ENCODE data around the gene ACE. TPM values are rescaled to one million over a fixed set of nuclear protein-coding genes. Genes with fewer than 3 reads are reported as not detected.

ACE gene
- total and polyA plus RNA-seq, 4 experiments from 2014 or later = 1.8 to 56.7 (median 32.1) TPM

DNA sequence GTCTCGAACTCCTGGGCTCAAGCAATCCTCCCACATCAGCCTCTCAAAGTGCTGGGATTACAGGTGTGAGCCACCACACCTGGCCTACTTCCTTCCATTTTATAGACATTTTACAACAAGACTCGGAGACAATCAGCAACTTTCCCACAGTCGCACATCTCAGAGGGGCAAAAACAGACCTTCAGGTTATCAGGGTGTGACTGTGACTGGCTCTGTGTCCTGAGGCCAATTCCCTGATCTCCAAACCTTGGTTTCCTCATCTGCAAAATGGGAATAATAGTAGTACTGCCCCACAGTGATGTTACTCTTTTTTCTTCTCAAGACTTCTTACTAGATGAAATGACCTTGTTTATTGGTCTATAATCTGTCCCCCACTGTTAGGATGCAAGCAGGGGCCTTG, 35.5 kb downstream of the ACE start:
- no peaks in the 10 kb centered on the region for H3K9me3 ChIP-seq (ENCODE audit: control insufficient read depth in 1 of 2, low read length in 2 of 2)
- H3K4me1 ChIP-seq (ENCODE audit: insufficient read depth, low read length) = no peaks in the 10 kb centered on the region
- Mint-ChIP-seq H3K9me3 (peaks cover 0 to 4% (median 0%) of the 10 kb centered on the region in 8 donors), H3K4me3 (no peak overlapping the region), H3K27me3 (peaks cover 2 to 10% of the 10 kb centered on the region in 2 donors), H3K27ac (no peak overlapping the region), H3K4me1 (no peaks in the 10 kb centered on the region), H3K36me3 (no peaks in the 10 kb centered on the region)
- DNase-seq = no peak
- ChIA-PET CTCF (ENCODE audit: partially characterized antibody) (interaction anchor here (1.2 kb wide), 1 partner anchor 105 kb away, joined by 3 read pairs; no protein-coding TSS in a partner anchor), POLR2A (ENCODE audit: partially characterized antibody) (no interaction called here)
- intact Hi-C loops (cut with micrococcal nuclease) = no loop called here
- no peak overlapping the region for H3K4me3 ChIP-seq (ENCODE audit: low read length in 2 of 2)
- no peak overlapping the region for H3K27ac ChIP-seq (ENCODE audit: low read depth, low read length)
- no peaks in the 10 kb centered on the region for H3K36me3 ChIP-seq (ENCODE audit: insufficient read depth, low read length)
- H3K27me3 ChIP-seq (ENCODE audit: insufficient read depth, low read length) = no peaks in the 10 kb centered on the region

DNA sequence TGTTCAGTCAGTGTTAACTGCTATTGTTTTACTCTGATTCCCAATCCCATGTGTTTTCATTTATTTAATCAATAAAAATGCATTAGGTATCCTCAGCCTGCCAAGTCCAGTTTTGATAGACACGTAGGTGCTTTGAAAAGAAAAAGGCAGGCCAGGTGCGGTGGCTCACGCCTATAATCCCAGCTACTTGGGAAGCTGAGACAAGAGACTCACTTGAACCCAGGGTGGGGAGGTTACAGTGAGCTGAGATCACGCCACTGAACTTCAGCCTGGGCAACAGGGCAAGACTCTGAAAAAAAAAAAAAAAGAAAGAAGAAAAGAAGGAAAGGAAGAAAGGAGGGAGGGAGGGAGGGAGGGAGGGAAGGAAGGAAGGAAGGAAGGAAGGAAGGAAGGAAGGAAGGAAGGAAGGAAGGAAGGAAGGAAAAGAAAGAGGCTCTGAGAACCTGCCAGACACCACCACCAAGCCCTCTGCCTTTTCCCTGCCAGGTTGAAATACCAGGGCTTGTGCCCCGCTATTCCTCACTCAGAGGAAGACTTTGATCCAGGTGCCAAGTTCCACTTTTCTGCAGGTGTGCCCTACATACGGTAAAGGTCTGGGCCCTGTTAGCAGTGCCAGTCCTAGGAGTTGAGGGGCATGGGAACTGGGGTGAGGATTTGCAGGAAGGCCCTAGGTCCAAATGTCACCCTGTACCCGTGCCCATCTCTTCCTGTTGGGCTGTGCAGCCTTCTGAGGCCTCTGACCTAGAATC, 36.2 kb downstream of the ACE start:
- POLR2A ChIA-PET (ENCODE audit: partially characterized antibody) = no interaction called here

DNA sequence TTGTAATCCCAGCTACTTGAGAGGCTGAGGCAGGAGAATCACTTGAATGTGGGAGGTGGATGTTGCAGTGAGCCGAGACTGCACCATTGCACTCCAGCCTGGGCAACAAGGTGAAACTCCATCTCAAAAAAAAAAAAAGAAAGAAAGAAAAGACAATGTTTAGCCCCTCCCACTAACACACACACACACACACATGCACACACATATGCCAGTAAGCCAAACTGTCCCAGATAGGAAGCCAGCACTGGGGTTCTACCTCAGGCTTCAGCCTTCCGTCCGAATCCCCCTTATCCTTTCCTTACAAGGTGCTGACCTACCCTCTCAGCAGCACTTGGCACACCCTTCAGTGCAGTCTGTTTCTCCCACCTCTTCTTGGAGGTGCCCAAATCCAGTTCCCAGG, 37.6 kb downstream of the ACE start:
- POLR2A ChIA-PET (ENCODE audit: partially characterized antibody) = no interaction called here

More for the DNA sequence above, 36.2 kb downstream of the ACE start:
- Mint-ChIP-seq H3K36me3 (no peaks in the 10 kb centered on the region), H3K9me3 (peaks cover 0 to 4% (median 0%) of the 10 kb centered on the region in 8 donors), H3K27me3 (peaks cover 5 to 10% of the 10 kb centered on the region in 2 donors), H3K4me1 (no peaks in the 10 kb centered on the region), H3K4me3 (no peak overlapping the region), H3K27ac (no peak overlapping the region)
- no peak for DNase-seq
- CTCF ChIA-PET (ENCODE audit: partially characterized antibody) = no interaction called here
- Histone ChIP-seq H3K27ac (ENCODE audit: low read depth, low read length) (no peak overlapping the region), H3K4me3 (ENCODE audit: low read length in 2 of 2) (no peak overlapping the region), H3K36me3 (ENCODE audit: insufficient read depth, low read length) (no peaks in the 10 kb centered on the region), H3K27me3 (ENCODE audit: insufficient read depth, low read length) (no peaks in the 10 kb centered on the region), H3K9me3 (ENCODE audit: control insufficient read depth in 1 of 2, low read length in 2 of 2) (no peaks in the 10 kb centered on the region), H3K4me1 (ENCODE audit: insufficient read depth, low read length) (no peaks in the 10 kb centered on the region)
- intact Hi-C loops (cut with micrococcal nuclease) = no loop called here

DNA sequence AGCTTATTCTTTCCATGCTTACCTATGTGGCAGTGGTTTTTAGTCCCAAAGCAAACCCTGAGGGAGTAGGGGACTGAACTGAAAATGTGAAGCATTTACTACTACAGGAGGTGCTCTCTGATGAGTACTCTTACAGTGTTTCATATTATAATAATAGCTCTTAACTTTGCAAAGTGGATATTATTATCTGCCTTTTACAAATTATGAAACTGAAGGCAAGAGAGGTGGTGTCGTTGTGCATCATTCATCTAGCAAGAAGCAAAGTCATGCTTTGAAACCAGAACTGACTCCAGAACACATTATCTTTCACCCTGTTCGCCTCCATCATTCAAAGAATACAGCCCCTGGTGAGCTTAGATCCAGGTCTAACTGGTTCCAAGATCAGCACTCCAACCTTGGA, 38.1 kb downstream of the ACE start:
- DNase-seq = no peak
- H3K36me3 Mint-ChIP-seq = no peaks in the 10 kb centered on the region
- Histone ChIP-seq H3K27ac (ENCODE audit: low read depth, low read length) (no peak overlapping the region), H3K4me3 (ENCODE audit: low read length in 2 of 2) (no peak overlapping the region), H3K4me1 (ENCODE audit: insufficient read depth, low read length) (no peaks in the 10 kb centered on the region), H3K27me3 (ENCODE audit: insufficient read depth, low read length) (no peaks in the 10 kb centered on the region), H3K9me3 (ENCODE audit: control insufficient read depth in 1 of 2, low read length in 2 of 2) (no peaks in the 10 kb centered on the region), H3K36me3 (ENCODE audit: insufficient read depth, low read length) (no peaks in the 10 kb centered on the region)
- POLR2A ChIA-PET (ENCODE audit: partially characterized antibody) = no interaction called here
- no peaks in the 10 kb centered on the region for H3K4me1 Mint-ChIP-seq
- H3K9me3 Mint-ChIP-seq = peaks cover 0 to 4% (median 0%) of the 10 kb centered on the region in 8 donors
- CTCF ChIA-PET (ENCODE audit: partially characterized antibody) = interaction anchor here (0.5 kb wide), 1 partner anchor 135 kb away, joined by 3 read pairs; no protein-coding TSS in a partner anchor
- no peak overlapping the region for H3K27ac Mint-ChIP-seq
- H3K4me3 Mint-ChIP-seq = no peak overlapping the region
- H3K27me3 Mint-ChIP-seq = peaks cover 5 to 7% of the 10 kb centered on the region in 2 donors
- intact Hi-C loops (cut with micrococcal nuclease) = no loop called here

More for the DNA sequence above, 37.6 kb downstream of the ACE start:
- CTCF ChIA-PET (ENCODE audit: partially characterized antibody) = no interaction called here
- no peak overlapping the region for H3K4me3 Mint-ChIP-seq
- no peaks in the 10 kb centered on the region for H3K27me3 ChIP-seq (ENCODE audit: insufficient read depth, low read length)
- no peak for DNase-seq
- peaks cover 5 to 10% of the 10 kb centered on the region in 2 donors for H3K27me3 Mint-ChIP-seq
- no peaks in the 10 kb centered on the region for H3K4me1 ChIP-seq (ENCODE audit: insufficient read depth, low read length)
- H3K36me3 ChIP-seq (ENCODE audit: insufficient read depth, low read length) = no peaks in the 10 kb centered on the region
- H3K9me3 Mint-ChIP-seq = peaks cover 0 to 4% (median 0%) of the 10 kb centered on the region in 8 donors
- no peak overlapping the region for H3K4me3 ChIP-seq (ENCODE audit: low read length in 2 of 2)
- H3K4me1 Mint-ChIP-seq = no peaks in the 10 kb centered on the region
- intact Hi-C loops (cut with micrococcal nuclease) = no loop called here
- H3K9me3 ChIP-seq (ENCODE audit: control insufficient read depth in 1 of 2, low read length in 2 of 2) = no peaks in the 10 kb centered on the region
- no peaks in the 10 kb centered on the region for H3K36me3 Mint-ChIP-seq
- no peak overlapping the region for H3K27ac Mint-ChIP-seq
- no peak overlapping the region for H3K27ac ChIP-seq (ENCODE audit: low read depth, low read length)

DNA sequence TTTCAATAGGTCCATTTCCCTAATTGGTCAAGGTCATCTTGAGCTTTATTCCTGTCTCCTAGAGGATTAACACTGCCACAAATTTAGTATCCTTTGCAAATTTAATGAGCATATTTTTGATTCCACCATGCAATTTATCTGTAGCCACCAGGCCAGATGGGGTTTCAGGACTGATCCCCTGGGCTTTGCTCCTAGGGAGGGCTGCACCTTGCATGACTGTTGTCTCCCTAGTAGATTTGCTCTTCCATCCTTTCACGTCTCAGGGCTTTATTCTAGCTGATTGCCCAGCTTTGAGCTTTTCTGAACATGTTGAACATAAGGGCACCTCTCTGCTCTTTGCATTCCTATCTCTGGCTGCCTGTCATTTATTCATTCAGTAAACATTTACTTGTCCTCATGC, 38.6 kb downstream of the ACE start:
- H3K36me3 Mint-ChIP-seq = no peaks in the 10 kb centered on the region
- Histone ChIP-seq H3K4me1 (ENCODE audit: insufficient read depth, low read length) (no peaks in the 10 kb centered on the region), H3K4me3 (ENCODE audit: low read length in 2 of 2) (no peak overlapping the region), H3K27ac (ENCODE audit: low read depth, low read length) (no peak overlapping the region), H3K9me3 (ENCODE audit: control insufficient read depth in 1 of 2, low read length in 2 of 2) (no peaks in the 10 kb centered on the region), H3K27me3 (ENCODE audit: insufficient read depth, low read length) (no peaks in the 10 kb centered on the region), H3K36me3 (ENCODE audit: insufficient read depth, low read length) (no peaks in the 10 kb centered on the region)
- peaks cover 3 to 7% of the 10 kb centered on the region in 2 donors for H3K27me3 Mint-ChIP-seq
- H3K4me1 Mint-ChIP-seq = no peaks in the 10 kb centered on the region
- intact Hi-C loops (cut with micrococcal nuclease) = no loop called here
- POLR2A ChIA-PET (ENCODE audit: partially characterized antibody) = no interaction called here
- H3K4me3 Mint-ChIP-seq = no peak overlapping the region
- no peak for DNase-seq
- CTCF ChIA-PET (ENCODE audit: partially characterized antibody) = interaction anchor here (0.5 kb wide), 1 partner anchor 135 kb away, joined by 3 read pairs; no protein-coding TSS in a partner anchor
- no peak overlapping the region for H3K27ac Mint-ChIP-seq
- peaks cover 0 to 4% (median 0%) of the 10 kb centered on the region in 8 donors for H3K9me3 Mint-ChIP-seq

DNA sequence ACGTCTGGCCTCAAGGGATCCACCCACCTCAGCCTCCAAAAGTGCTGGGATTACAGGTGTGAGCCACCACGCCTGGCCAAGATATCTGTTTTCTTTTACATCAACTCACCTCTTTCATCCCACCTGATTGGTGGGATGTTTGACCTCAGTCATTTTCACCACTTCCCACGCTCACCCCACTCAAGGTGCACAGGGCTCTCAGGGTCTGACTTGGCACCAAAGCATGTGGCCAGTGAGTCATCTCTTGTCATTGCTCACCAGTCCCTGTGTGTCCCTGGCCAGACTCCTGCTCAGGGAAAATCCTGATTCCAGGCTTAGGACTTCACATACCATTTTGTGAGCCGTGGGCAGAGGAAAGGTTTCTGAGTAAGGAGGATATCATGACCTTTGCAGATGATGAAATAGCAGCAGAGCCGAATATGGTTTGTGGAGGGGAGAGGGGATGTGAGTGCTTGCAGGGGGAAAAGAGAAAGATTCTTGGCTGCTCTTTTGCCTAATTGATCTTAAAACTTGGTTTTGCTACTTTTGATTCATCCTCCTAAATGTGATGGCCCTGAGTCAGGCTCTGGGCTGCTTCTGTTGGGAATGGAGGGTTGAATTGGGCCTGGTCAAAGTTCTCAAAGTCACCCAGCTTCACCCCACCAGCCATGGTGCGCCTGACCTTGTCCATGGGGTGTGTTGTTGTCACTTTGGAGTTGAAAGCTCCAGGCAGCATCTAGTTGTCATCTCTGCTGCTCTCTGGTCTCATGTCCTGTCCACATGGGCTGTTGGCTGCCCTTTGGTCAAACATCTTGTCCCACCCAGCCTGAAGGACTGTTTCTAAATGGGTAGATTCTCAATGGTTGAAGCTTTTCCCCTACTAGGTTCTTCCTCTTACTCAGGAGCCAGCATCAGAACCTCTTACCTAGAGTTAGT, 40.3 kb downstream of the ACE start:
- no peaks in the 10 kb centered on the region for H3K4me1 Mint-ChIP-seq
- CTCF ChIA-PET (ENCODE audit: partially characterized antibody) = no interaction called here
- intact Hi-C loops (cut with micrococcal nuclease) = no loop called here
- H3K27me3 Mint-ChIP-seq = peaks cover 3 to 7% of the 10 kb centered on the region in 2 donors
- H3K36me3 ChIP-seq (ENCODE audit: insufficient read depth, low read length) = no peaks in the 10 kb centered on the region
- H3K9me3 Mint-ChIP-seq = peaks cover 0 to 4% (median 0%) of the 10 kb centered on the region in 8 donors
- no peaks in the 10 kb centered on the region for H3K4me1 ChIP-seq (ENCODE audit: insufficient read depth, low read length)
- no peak for DNase-seq
- POLR2A ChIA-PET (ENCODE audit: partially characterized antibody) = no interaction called here
- H3K27ac ChIP-seq (ENCODE audit: low read depth, low read length) = no peak overlapping the region
- H3K4me3 ChIP-seq (ENCODE audit: low read length in 2 of 2) = no peak overlapping the region
- no peak overlapping the region for H3K4me3 Mint-ChIP-seq
- H3K27ac Mint-ChIP-seq = no peak overlapping the region
- no peaks in the 10 kb centered on the region for H3K36me3 Mint-ChIP-seq
- no peaks in the 10 kb centered on the region for H3K27me3 ChIP-seq (ENCODE audit: insufficient read depth, low read length)
- H3K9me3 ChIP-seq (ENCODE audit: control insufficient read depth in 1 of 2, low read length in 2 of 2) = no peaks in the 10 kb centered on the region

DNA sequence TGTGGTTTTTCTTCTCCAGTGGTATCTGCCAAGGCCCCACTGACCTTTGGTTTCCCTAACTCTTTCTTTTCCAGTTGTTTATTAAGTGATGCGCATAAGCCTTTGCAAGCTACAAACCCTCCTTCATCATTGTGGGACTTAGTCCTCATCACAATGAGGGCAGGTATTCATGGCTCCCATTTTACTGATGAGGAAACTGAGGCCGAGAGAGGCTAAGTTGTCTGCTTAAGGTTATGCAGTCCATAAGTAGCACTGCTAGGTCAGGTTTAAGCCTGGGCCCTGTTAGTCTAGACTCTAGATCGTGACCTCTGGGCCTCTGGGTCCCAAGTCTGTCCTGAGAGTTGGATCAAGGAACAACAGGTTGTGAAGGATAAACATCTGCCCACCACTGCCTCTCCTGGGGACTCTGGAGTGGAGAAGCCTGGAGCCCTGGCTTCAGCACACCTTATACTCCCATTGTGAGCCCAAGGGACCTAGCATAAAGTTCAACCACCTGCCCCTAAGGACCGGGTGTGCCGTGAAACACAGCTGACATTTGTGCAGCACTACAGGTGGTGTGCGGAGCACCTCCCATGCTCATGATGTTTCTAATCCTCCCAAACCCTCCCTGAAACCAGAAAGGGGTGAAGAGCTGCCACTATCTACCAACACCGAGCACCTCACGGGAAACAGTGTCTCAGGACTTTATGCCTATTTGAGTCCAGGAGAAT, 41.1 kb downstream of the ACE start:
- H3K4me1 ChIP-seq (ENCODE audit: insufficient read depth, low read length) = no peaks in the 10 kb centered on the region
- no peaks in the 10 kb centered on the region for H3K27me3 ChIP-seq (ENCODE audit: insufficient read depth, low read length)
- DNase-seq = no peak
- no peak overlapping the region for H3K27ac ChIP-seq (ENCODE audit: low read depth, low read length)
- H3K4me3 ChIP-seq (ENCODE audit: low read length in 2 of 2) = no peak overlapping the region
- Mint-ChIP-seq H3K27ac (no peak overlapping the region), H3K9me3 (peaks cover 0 to 4% (median 0%) of the 10 kb centered on the region in 8 donors), H3K4me1 (no peaks in the 10 kb centered on the region), H3K27me3 (peaks cover 3 to 7% of the 10 kb centered on the region in 2 donors), H3K4me3 (no peak overlapping the region), H3K36me3 (no peaks in the 10 kb centered on the region)
- CTCF ChIA-PET (ENCODE audit: partially characterized antibody) = interaction anchor here (1.6 kb wide), 1 partner anchor 38 kb away, joined by 4 read pairs; no protein-coding TSS in a partner anchor
- no peaks in the 10 kb centered on the region for H3K9me3 ChIP-seq (ENCODE audit: control insufficient read depth in 1 of 2, low read length in 2 of 2)
- POLR2A ChIA-PET (ENCODE audit: partially characterized antibody) = no interaction called here
- intact Hi-C loops (cut with micrococcal nuclease) = no loop called here
- no peaks in the 10 kb centered on the region for H3K36me3 ChIP-seq (ENCODE audit: insufficient read depth, low read length)
